Measurements from ENCODE around the gene PSMD8.

GRCh38 chr19:38412961-38413360, 38.6 kb downstream of the PSMD8 start:
- TF ChIP-seq CTCF (IDR thresholded peaks at IDR 0.05 in 4 of 5, conservative IDR thresholded peaks at IDR 0.05 in 1 of 5) (no peak), POLR2A (IDR thresholded peaks at IDR 0.05) (no peak)
